ENCODE data around the gene RHBDL1. TPM values are rescaled to one million over a fixed set of nuclear protein-coding genes. Genes with fewer than 3 reads are reported as not detected.

Gene RHBDL1
- total and polyA plus RNA-seq, 2 of the 8 experiments (the other 6 are each of a cell fraction or from before 2014, with no cell fraction given) = 4.0 to 8.1 TPM

DNA sequence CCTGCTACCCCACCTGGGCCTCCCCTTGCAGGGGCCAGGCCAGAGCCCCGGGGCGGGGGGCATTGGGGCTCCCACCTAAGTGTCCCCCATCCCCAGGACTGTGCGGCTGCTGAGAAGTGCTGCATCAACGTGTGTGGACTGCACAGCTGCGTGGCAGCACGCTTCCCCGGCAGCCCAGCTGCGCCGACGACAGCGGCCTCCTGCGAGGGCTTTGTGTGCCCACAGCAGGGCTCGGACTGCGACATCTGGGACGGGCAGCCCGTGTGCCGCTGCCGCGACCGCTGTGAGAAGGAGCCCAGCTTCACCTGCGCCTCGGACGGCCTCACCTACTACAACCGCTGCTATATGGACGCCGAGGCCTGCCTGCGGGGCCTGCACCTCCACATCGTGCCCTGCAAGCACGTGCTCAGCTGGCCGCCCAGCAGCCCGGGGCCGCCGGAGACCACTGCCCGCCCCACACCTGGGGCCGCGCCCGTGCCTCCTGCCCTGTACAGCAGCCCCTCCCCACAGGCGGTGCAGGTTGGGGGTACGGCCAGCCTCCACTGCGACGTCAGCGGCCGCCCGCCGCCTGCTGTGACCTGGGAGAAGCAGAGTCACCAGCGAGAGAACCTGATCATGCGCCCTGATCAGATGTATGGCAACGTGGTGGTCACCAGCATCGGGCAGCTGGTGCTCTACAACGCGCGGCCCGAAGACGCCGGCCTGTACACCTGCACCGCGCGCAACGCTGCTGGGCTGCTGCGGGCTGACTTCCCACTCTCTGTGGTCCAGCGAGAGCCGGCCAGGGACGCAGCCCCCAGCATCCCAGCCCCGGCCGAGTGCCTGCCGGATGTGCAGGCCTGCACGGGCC lies 42.8 kb upstream of the RHBDL1 start (continued):
- no peak for TF ChIP-seq EZH2 (IDR thresholded peaks at IDR 0.05; ENCODE audit: low read depth, low read length, severe bottlenecking)
